IMR-90 (cell line): ENCODE results near the gene DLL4. TPM values are rescaled to one million over a fixed set of nuclear protein-coding genes. Genes with fewer than 3 reads are reported as not detected.

Experiments
- ATAC-seq: fragments of 200-7000 bp; cut with Tn5 transposase; 2 replicates; pipeline ENCODE4 v1.9.1; 2020; ENCODE audit warnings: low read depth, mild to moderate bottlenecking, moderate library complexity
- BruUV-seq: library from RNA; stranded (reverse); fragments of 400-500 nt; replicated peaks from 2 replicates; lab custom pipeline; 2021; lab: Mats Ljungman, UMichigan
- CTCF ChIA-PET: fragments of 300-600 bp; formaldehyde crosslinking; extraction: SDS; loops from one replicate; lab custom pipeline; 2021; ENCODE audit warnings: antibody characterized with exemption; lab: Yijun Ruan, JAX
- POLR2A ChIA-PET: fragments of 300-600 bp; sonication (Branson Sonifier 250); formaldehyde crosslinking; loops from one replicate; lab custom pipeline; 2022; ENCODE audit warnings: antibody characterized with exemption; ENCODE audit not compliant: unreplicated experiment; lab: Charles Lee
- DNase-seq: peaks from one replicate; pipeline ENCODE4 v3.0.0; 2013
- H2AFZ ChIP-seq: replicated peaks from 2 replicates; pipeline ENCODE3; 2013; ENCODE audit warnings: low read length, mild to moderate bottlenecking; ENCODE audit not compliant: poor library complexity
- H2AK5ac ChIP-seq: 2 replicates; pipeline ENCODE4 v1.6.1; 2013; ENCODE audit warnings: low read depth, low read length, inconsistent platforms
- H2AK9ac ChIP-seq: replicated peaks from 2 replicates; pipeline ENCODE3; 2013; ENCODE audit warnings: mild to moderate bottlenecking, low read depth, low read length, moderate library complexity; ENCODE audit not compliant: poor library complexity
- H2BK120ac ChIP-seq: 2 replicates; pipeline ENCODE4 v1.6.1; 2013; ENCODE audit warnings: low read depth, low read length, inconsistent platforms
- H2BK15ac ChIP-seq: 3 replicates; pipeline ENCODE4 v1.6.1; 2013; ENCODE audit warnings: low read depth, low read length, inconsistent platforms
- H2BK20ac ChIP-seq: 2 replicates; pipeline ENCODE4 v1.6.1; 2013; ENCODE audit warnings: low read depth, mild to moderate bottlenecking, inconsistent platforms, low read length, moderate library complexity
- H2BK5ac ChIP-seq: 2 replicates; pipeline ENCODE4 v1.6.1; 2013; ENCODE audit warnings: mild to moderate bottlenecking, low read depth, low read length, inconsistent platforms; ENCODE audit not compliant: poor library complexity, severe bottlenecking
- H3K14ac ChIP-seq: replicated peaks from 2 replicates; pipeline ENCODE4 v1.6.1; 2013; ENCODE audit warnings: low read depth, low read length, inconsistent platforms
- H3K18ac ChIP-seq: 2 replicates; pipeline ENCODE4 v1.6.1; 2013; ENCODE audit warnings: low read depth, low read length, control low read depth
- H3K23ac ChIP-seq: 2 replicates; pipeline ENCODE4 v1.6.1; 2013; ENCODE audit warnings: low read depth, low read length, inconsistent platforms
- H3K27ac ChIP-seq: 2 replicates; pipeline ENCODE4 v1.5.1; 2013; ENCODE audit warnings: mild to moderate bottlenecking, control low read depth, low read length; ENCODE audit not compliant: insufficient read depth
- H3K27me3 ChIP-seq: 2 replicates; pipeline ENCODE4 v1.6.1; 2013; ENCODE audit warnings: low read length; ENCODE audit not compliant: control insufficient read depth, insufficient read depth
- H3K36me3 ChIP-seq: 2 replicates; pipeline ENCODE4 v1.6.1; 2013; ENCODE audit warnings: low read length, mixed read lengths; ENCODE audit not compliant: control insufficient read depth, insufficient read depth
- H3K4ac ChIP-seq: 2 replicates; pipeline ENCODE4 v1.6.1; 2013; ENCODE audit warnings: low read depth, low read length, inconsistent platforms
- H3K4me1 ChIP-seq: 2 replicates; pipeline ENCODE4 v1.6.1; 2013; ENCODE audit warnings: low read length, mixed read lengths; ENCODE audit not compliant: control insufficient read depth, insufficient read depth
- H3K4me2 ChIP-seq: 2 replicates; pipeline ENCODE4 v1.6.1; 2013; ENCODE audit warnings: low read depth, mild to moderate bottlenecking, control low read depth, low read length, moderate library complexity
- H3K4me3 ChIP-seq: 2 replicates; pipeline ENCODE4 v1.5.1; 2013; ENCODE audit warnings: low read depth, mild to moderate bottlenecking, control low read depth, low read length, moderate library complexity; ENCODE audit not compliant: insufficient read depth
- H3K56ac ChIP-seq: 2 replicates; pipeline ENCODE4 v1.6.1; 2013; ENCODE audit warnings: low read length, inconsistent platforms; ENCODE audit not compliant: insufficient read depth; ENCODE audit errors: extremely low read depth
- H3K79me1 ChIP-seq, 2 experiments: 2 replicates each; pipeline ENCODE4 v1.6.1; 2013; ENCODE audit warnings: low read length in 2 of 2, inconsistent platforms in 1 of 2, low read depth in 1 of 2
- H3K9ac ChIP-seq: 2 replicates; pipeline ENCODE4 v1.6.1; 2013; ENCODE audit warnings: low read depth, low read length, control low read depth
- H3K9me1 ChIP-seq: 2 replicates; pipeline ENCODE4 v1.6.1; 2013; ENCODE audit warnings: low read length, inconsistent platforms; ENCODE audit not compliant: insufficient read depth
- H3K9me3 ChIP-seq: 2 replicates; pipeline ENCODE4 v1.6.1; 2013; ENCODE audit warnings: low read length; ENCODE audit not compliant: control insufficient read depth, insufficient read depth
- H4K20me1 ChIP-seq: 2 replicates; pipeline ENCODE4 v1.6.1; 2013; ENCODE audit warnings: low read length, inconsistent platforms; ENCODE audit not compliant: insufficient read depth
- H4K5ac ChIP-seq: 2 replicates; pipeline ENCODE4 v1.6.1; 2013; ENCODE audit warnings: mild to moderate bottlenecking, low read depth, low read length, control low read depth
- H4K8ac ChIP-seq, 2 experiments: 2 replicates each; pipeline ENCODE4 v1.6.1; 2013; ENCODE audit warnings: low read depth in 2 of 2, low read length in 2 of 2, control low read depth in 1 of 2, inconsistent platforms in 1 of 2
- H4K91ac ChIP-seq: 2 replicates; pipeline ENCODE4 v1.6.1; 2013; ENCODE audit warnings: low read depth, low read length, inconsistent platforms; ENCODE audit not compliant: insufficient read depth
- BHLHE40 ChIP-seq: fragments of 150-350 bp; IDR thresholded peaks from 2 replicates; pipeline ENCODE4 v1.6.1; 2016; ENCODE audit warnings: mild to moderate bottlenecking, low read depth, low read length
- CEBPB ChIP-seq: IDR thresholded peaks from 2 replicates; pipeline ENCODE4 v1.6.1; 2012; ENCODE audit warnings: low read depth, low read length, improper control_type of control experiment
- FOS ChIP-seq: fragments of 150-350 bp; IDR thresholded peaks from 2 replicates; pipeline ENCODE4 v1.6.1; 2016; ENCODE audit warnings: low read depth, low read length
- MAFK ChIP-seq: IDR thresholded peaks from 2 replicates; pipeline ENCODE4 v1.6.1; 2012; ENCODE audit warnings: low read depth, low read length, improper control_type of control experiment
- MAZ ChIP-seq: IDR thresholded peaks from 2 replicates; pipeline ENCODE4 v1.6.1; 2012; ENCODE audit warnings: low read depth, mild to moderate bottlenecking, low read length, improper control_type of control experiment, moderate library complexity, borderline replicate concordance
- MXI1 ChIP-seq: IDR thresholded peaks from 2 replicates; pipeline ENCODE4 v1.6.1; 2012; ENCODE audit warnings: low read depth, mild to moderate bottlenecking, low read length, moderate library complexity, borderline replicate concordance
- NFE2L2 ChIP-seq: fragments of 150-350 bp; IDR thresholded peaks from 2 replicates; pipeline ENCODE4 v1.6.1; 2016; ENCODE audit warnings: low read depth, mild to moderate bottlenecking, low read length
- RAD21 ChIP-seq: IDR thresholded peaks from 2 replicates; pipeline ENCODE4 v1.6.1; 2012; ENCODE audit warnings: low read length, improper control_type of control experiment
- RCOR1 ChIP-seq: IDR thresholded peaks from 2 replicates; pipeline ENCODE4 v1.6.1; 2012; ENCODE audit warnings: mild to moderate bottlenecking, low read length, improper control_type of control experiment; ENCODE audit not compliant: insufficient replicate concordance
- RFX5 ChIP-seq: IDR thresholded peaks from 2 replicates; pipeline ENCODE4 v1.8.0; 2012; ENCODE audit warnings: low read depth, mild to moderate bottlenecking, low read length, moderate library complexity
- SMC3 ChIP-seq: fragments of 150-350 bp; IDR thresholded peaks from 2 replicates; pipeline ENCODE4 v1.6.1; 2016; ENCODE audit warnings: low read depth, mild to moderate bottlenecking, antibody characterized with exemption, low read length, moderate library complexity
- WGBS, 2 experiments: methylation state at CpG; one replicate each; pipeline versions ENCODE4 v1.1.5 to v1.1.7; 2013; ENCODE audit warnings: missing lambda C conversion rate in 2 of 2; ENCODE audit not compliant: insufficient read length in 1 of 2; ENCODE audit errors: extremely low coverage in 2 of 2; 5-methylcytosine and 5-hydroxymethylcytosine counted together
- dilution Hi-C: fragments of 300-500 bp; cut with HindIII; formaldehyde crosslinking; loops from one replicate; pipeline ENCODE4 v1.14.3; 2018; ENCODE audit warnings: low sequenced_read_pairs; ENCODE audit not compliant: unreplicated experiment
- in situ Hi-C: fragments of 300-500 bp; cut with MboI; formaldehyde crosslinking; loops from 3 replicates; pipeline ENCODE4 v1.14.3; 2019; ENCODE audit warnings: low sequenced_read_pairs, inconsistent platforms, mixed read lengths
- intact Hi-C: fragments of 100-400 bp; cut with micrococcal nuclease; formaldehyde crosslinking; loops from 2 replicates; pipeline ENCODE4 v1.10.0; 2022
- polyA plus RNA-seq, 3 experiments: library from polyadenylated mRNA; depleted of rRNA; stranded (reverse); fragments of >200 nt; gene quantifications; 2 replicates each; pipeline ENCODE4 v1.2.3, GENCODE V29; 2012; ENCODE audit warnings: low replicate concordance in 1 of 3
- total RNA-seq: library from RNA; depleted of rRNA; stranded (reverse); fragments of >200 nt; gene quantifications from 2 replicates; pipeline ENCODE4 v1.2.3, GENCODE V29; 2012
- TF ChIP-seq, protein P1 (sequence below): fragments of 150-350 bp; IDR thresholded peaks from 2 replicates; pipeline ENCODE4 v1.6.1; 2017; ENCODE audit warnings: mild to moderate bottlenecking, antibody characterized with exemption, low read length, low read depth

DLL4 gene
- total and polyA plus RNA-seq, 2 of the 4 experiments (the other 2 are of a cell fraction) = 1.8 to 3.4 TPM

DNA sequence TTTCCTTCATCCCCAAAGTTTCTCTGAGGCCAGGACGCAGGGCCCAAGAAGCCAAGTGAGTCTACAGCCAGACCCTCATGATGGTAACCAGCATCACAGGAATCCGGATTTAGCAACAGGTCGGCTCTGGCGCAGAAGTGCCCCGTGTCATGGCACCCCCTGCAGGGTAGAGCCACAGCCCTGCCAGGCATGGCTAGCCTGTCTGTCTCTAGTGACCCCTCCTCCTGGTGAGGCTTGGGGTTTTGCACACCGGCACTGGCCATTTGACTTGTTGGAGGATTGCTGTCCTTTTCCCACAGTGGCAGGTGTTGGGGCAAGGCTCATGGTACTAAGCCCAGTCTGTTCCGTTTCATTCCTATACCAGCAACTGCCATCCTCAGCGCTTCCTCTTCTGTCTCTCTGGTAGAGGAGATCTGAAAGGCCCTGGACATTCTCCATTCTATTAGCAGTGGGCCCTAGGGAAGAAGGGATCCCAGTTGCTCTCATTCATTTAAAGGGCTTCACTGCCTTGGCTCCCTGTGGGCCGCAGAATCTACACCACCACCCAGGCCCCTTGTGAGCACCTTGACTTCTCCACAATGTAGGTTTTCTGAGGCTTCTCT is 14.7 kb downstream of the DLL4 start:
- peaks cover 13% of the 10 kb centered on the region for H3K4me1 ChIP-seq
- in situ Hi-C loops (loop anchor here (5.0 kb wide), 1 partner anchor 78 kb away; no protein-coding TSS in a partner anchor), intact Hi-C loops (loop anchor here (5.0 kb wide), 1 partner anchor 78 kb away; no protein-coding TSS in a partner anchor), dilution Hi-C loops (no loop called here)
- H3K56ac ChIP-seq = no peak overlapping the region
- no peak overlapping the region for H2BK5ac ChIP-seq
- DNase-seq = no peak
- H3K9ac ChIP-seq = no peak overlapping the region
- H2BK15ac ChIP-seq = 0 out of 3 replicates have a peak overlapping the region, but pooled peaks have one; percentile 10
- H3K14ac ChIP-seq = no peak overlapping the region
- no TSS peak for BruUV-seq
- H4K20me1 ChIP-seq = no peaks in the 10 kb centered on the region
- POLR2A ChIA-PET = no interaction called here
- TF ChIP-seq MXI1 (no peak), NFE2L2 (no peak), BHLHE40 (no peak), MAZ (no peak), FOS (no peak), RAD21 (no peak), SMC3 (no peak), MAFK (no peak), RCOR1 (no peak), CEBPB (no peak), RFX5 (no peak)
- TF ChIP-seq, protein P1, sequence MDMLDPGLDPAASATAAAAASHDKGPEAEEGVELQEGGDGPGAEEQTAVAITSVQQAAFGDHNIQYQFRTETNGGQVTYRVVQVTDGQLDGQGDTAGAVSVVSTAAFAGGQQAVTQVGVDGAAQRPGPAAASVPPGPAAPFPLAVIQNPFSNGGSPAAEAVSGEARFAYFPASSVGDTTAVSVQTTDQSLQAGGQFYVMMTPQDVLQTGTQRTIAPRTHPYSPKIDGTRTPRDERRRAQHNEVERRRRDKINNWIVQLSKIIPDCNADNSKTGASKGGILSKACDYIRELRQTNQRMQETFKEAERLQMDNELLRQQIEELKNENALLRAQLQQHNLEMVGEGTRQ = no peak
- CTCF ChIA-PET = interaction anchor here (3.6 kb wide), 1 partner anchor 75 kb away, joined by 39 read pairs; no protein-coding TSS in a partner anchor
- no peak overlapping the region; a peak in 1 of 4 replicates for H4K8ac ChIP-seq
- no peak overlapping the region for H2BK20ac ChIP-seq
- H3K9me3 ChIP-seq = no peaks in the 10 kb centered on the region
- peaks cover 12% of the 10 kb centered on the region for H3K9me1 ChIP-seq
- H4K91ac ChIP-seq = no peak overlapping the region
- no peak overlapping the region for H3K27ac ChIP-seq
- peaks cover 14 to 16% of the 10 kb centered on the region in 2 experiments; a peak in 3 of 4 replicates for H3K79me1 ChIP-seq
- H3K36me3 ChIP-seq = no peaks in the 10 kb centered on the region
- no peak overlapping the region for H2AK9ac ChIP-seq
- no peak overlapping the region for H3K18ac ChIP-seq
- no peak for ATAC-seq
- H3K4me3 ChIP-seq = no peak overlapping the region
- H2BK120ac ChIP-seq = no peak overlapping the region
- no peak overlapping the region for H3K4me2 ChIP-seq
- peak overlapping the region; percentile 60 for H2AK5ac ChIP-seq
- 88% methylated on average over 1 of the region's 9 CpGs; no CpG with 5 or more reads in 1 of the 2 experiments for WGBS, 2 experiments
- H3K27me3 ChIP-seq = no peaks in the 10 kb centered on the region
- H4K5ac ChIP-seq = no peak overlapping the region
- H3K23ac ChIP-seq = no peak overlapping the region
- 0 out of 2 replicates have a peak overlapping the region, but pooled peaks have one; percentile 11 for H3K4ac ChIP-seq
- H2AFZ ChIP-seq = no peak overlapping the region
